Hepatic stellate cell (primary cell): ENCODE measurements around the gene QKI.

Experiments used
- DNase-seq: peaks from one replicate; pipeline ENCODE4 v3.0.0; 2011; ENCODE audit warnings: low spot score

The QKI gene

DNA sequence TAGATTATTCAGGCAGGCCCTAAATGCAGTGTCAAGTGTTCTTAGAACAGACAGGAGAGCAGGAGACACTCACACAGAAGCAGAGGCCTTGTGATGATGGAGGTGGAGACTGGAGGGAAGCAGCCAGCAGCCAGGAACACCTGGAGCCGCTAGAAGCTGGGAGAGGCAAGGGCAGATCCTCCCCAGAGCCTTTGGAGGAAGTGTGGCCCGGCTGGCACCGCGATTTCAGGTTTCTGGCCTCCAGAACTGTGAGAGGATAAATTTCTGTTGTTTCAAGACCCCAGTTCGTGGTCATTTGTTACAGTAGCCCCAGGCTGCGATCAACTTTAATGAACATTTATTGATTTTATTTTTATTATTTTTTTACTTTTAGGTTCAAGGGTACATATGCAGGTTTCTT, 203.0 kb downstream of the QKI start:
- no peak for DNase-seq

DNA sequence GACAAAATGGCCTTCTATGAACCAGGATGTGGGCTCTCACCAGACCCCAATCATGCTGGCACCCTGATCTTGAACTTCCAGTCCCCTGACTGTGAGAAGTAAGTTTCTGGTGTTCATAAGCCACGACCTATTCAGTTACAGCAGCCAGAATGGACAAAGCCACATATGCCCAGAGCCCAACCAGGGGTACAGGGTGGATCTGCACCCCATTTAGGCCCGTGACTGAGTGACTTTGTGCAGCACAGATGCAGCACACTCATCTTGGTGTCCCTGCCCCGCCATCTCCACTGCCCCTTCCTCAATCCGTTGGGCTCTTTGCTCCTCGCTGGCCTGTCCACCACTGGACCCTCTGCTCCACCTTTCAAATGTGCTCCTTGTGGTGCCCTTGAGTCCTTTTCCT, 205.6 kb downstream of the QKI start:
- no peak for DNase-seq

DNA sequence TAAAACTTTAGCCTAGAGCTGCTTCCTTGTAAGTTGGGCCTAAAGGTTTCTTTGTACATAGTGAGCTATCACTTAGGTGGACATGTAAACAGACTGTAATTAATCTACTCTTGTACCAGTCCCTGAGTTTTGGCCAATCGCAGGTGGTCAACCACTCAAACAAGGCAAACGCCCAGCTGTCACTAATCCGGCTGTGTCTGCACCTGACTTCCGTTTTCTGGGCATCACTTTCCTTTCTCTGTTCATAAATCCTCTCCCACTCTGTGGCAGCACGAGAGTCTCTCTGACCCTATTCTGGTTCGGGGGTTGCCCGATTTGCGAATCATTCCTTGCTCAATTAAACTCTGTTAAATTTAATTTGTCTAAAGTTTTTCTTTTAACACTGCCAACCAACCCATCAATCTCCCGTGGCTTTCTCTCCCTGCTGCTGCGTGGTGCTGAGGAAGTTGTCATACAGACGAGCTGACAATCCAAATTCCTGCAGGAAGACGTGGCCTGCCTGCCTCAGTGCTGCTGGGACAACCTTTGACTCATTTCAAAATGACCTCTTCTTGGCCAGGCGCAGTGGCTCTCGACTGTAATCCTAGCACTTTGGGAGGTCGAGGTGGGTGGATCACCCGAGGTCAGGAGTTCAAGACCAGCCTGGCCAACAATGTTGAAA, 206.3 kb downstream of the QKI start:
- DNase-seq: peak; percentile 29

DNA sequence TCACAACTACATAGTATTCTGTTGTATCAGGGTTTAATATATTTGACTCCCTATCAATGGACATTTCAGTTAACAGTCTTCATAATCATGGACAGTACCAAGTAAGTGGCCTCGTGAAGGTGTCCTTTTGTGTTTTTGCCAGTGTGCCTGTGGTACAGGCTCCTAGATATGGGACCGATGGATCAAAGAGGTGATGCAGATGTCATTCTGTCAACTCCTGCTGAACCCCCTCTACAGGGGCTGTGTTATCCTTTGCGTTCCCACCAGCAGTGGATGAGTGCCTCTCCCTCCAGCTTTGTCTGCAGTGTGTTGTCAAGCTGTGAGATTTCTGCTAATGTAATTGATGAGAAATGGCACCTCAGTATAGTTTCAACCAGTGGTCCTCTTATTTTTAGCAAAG, 210.7 kb downstream of the QKI start:
- no peak for DNase-seq

DNA sequence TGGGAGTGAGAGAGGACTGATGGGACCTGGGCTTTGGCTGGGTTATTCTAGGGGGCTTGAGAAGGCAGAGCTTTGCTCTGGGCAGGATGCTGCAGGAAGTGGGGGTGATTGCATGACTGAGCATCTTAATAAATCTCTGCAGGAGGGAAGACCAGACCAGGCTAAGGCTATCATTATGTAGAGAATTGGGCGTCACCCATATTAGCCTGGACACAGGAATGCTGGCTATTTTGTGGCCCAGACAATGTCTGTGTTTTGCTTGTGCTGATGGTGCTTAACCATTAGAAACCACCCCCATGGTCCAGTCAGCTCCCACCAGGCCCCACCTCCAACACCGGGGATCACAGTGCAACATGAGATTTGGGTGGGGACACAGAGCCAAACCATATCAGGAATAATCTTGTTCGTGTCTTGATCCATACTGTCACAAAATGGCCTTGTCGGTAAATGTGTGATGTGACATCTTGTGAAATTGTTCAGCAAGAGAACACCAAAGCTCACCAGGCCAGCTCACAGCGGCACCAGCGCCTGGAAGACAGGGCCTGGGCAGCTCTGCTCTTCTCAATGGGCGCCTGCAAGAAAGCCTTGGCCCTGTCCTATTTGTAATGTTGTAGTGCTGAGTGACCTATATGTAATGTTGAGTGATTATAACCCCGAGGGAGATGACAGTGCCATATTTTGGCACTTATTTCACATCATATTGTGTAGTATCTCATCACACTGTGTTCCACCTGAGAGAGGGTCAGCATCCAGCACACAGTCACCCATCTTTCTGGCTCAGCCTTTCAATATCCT, 211.8 kb downstream of the QKI start:
- no peak for DNase-seq

DNA sequence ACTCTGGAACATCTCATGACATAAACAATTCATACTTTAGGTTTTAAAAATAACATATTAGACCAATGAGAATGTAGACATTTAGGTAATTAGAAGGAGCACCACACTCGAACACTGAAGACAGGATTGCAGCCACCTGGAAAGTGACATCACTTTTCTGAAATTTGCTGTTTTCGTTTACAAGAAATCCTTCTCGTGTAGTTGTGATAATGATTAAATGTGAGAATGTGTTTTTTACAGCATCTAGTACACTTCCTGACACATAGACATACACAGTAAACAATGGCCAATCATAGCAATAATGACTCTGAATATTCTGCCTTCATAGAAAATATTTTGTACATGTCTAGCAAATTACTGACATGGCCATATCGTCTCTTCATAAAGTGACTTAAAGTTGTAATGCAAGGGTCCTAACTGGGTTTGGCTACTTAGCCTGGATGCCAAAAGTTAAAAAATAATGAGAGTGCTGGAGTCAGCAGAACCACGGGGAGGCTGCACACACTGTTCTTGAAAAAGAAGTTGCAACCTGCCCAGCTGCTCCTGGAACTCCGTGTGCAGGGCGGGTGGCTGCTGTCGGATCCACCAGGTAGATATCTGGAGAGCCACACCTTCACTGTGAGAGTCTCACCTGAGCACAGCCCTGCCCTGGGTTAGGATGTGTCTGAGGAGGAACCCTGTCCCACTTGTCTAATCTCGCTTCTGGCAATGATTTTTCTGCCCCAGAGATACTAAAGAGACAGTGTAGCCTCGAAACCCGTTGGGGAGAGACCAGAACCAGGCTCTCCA, 212.9 kb downstream of the QKI start:
- no peak for DNase-seq
